Bronchial epithelial cell (primary cell): Measurements from ENCODE around the gene YIF1B. TPM values are rescaled to one million over a fixed set of nuclear protein-coding genes. Genes with fewer than 3 reads are reported as not detected.

Experiments used
- DNase-seq: peaks from one replicate; pipeline ENCODE4 v3.0.0-alpha.2; 2010; ENCODE audit warnings: low read depth
- FAIRE-seq: peaks from 2 replicates; lab custom pipeline; 2011; peaks lifted over from hg19 to GRCh38; lab: Jason Lieb, UNC
- H3K27me3 ChIP-seq: 2 replicates; pipeline ENCODE4 v1.5.1; 2011; ENCODE audit warnings: low read length; ENCODE audit not compliant: control insufficient read depth, insufficient read depth
- H3K36me3 ChIP-seq: 2 replicates; pipeline ENCODE4 v1.5.1; 2011; ENCODE audit warnings: low read length; ENCODE audit not compliant: control insufficient read depth, insufficient read depth
- H3K4me3 ChIP-seq: 2 replicates; pipeline ENCODE4 v1.5.1; 2011; ENCODE audit warnings: mild to moderate bottlenecking, low read depth, low read length, control low read depth
- total RNA-seq: library from RNA; depleted of rRNA; stranded (reverse); fragments of >200 nt; gene quantifications from 2 replicates; pipeline ENCODE4 v1.2.1, GENCODE V29; 2014
- TF ChIP-seq, protein P1 (sequence below): IDR thresholded peaks from 2 replicates; pipeline ENCODE4 v1.5.1; 2011; ENCODE audit warnings: mild to moderate bottlenecking, moderate library complexity, low read length, control low read depth, inconsistent platforms; ENCODE audit not compliant: insufficient read depth, severe bottlenecking

YIF1B gene
- total RNA-seq, 1 donor from 2014 or later = 30.0 TPM

DNA sequence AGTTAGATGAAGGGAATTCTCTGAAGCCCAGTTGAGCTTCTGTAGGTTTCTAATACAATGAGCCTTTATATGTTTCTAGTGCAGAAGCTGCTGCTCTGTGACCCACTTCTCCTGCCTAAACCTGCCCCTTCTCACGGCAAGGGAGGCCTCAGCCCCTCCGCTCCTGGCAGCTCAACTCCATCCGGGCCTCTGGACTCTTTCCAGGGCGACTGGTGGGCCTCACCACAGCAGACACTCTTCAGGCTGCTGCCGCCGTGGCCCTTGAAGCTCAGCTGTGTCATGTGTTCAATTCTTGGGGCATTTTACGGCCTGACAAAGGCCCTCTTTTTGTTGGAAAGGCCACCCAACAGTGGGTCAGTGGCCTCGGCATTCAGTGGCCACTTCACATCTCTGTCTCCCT is 21.7 kb downstream of the YIF1B start:
- FAIRE-seq = no peak
- no peak overlapping the region for H3K4me3 ChIP-seq
- no peaks in the 10 kb centered on the region for H3K27me3 ChIP-seq
- TF ChIP-seq, protein P1, sequence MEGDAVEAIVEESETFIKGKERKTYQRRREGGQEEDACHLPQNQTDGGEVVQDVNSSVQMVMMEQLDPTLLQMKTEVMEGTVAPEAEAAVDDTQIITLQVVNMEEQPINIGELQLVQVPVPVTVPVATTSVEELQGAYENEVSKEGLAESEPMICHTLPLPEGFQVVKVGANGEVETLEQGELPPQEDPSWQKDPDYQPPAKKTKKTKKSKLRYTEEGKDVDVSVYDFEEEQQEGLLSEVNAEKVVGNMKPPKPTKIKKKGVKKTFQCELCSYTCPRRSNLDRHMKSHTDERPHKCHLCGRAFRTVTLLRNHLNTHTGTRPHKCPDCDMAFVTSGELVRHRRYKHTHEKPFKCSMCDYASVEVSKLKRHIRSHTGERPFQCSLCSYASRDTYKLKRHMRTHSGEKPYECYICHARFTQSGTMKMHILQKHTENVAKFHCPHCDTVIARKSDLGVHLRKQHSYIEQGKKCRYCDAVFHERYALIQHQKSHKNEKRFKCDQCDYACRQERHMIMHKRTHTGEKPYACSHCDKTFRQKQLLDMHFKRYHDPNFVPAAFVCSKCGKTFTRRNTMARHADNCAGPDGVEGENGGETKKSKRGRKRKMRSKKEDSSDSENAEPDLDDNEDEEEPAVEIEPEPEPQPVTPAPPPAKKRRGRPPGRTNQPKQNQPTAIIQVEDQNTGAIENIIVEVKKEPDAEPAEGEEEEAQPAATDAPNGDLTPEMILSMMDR = no peak
- no peak for DNase-seq
- peaks cover 28% of the 10 kb centered on the region for H3K36me3 ChIP-seq

DNA sequence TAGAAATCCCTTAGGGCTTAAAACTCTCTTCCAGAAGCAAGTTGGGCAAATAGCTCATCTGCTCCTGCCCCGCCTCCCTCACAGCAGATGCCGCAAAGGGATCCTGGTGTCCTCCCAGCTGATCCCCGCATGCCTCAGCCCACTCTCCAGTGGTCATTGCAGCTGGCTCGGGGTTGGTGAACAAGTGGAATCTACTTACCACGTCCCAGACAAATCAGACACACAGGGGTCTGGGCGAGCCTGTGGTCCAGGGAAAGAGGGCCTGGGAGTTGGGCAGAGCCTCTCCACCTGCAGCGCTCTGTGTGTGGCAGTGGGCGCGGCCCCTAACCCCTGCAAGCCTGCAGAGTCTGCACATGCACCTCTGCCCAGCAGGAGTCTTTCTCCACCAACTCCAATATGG is 22.5 kb downstream of the YIF1B start:
- TF ChIP-seq, protein P1 = no peak
- Histone ChIP-seq H3K36me3 (peaks cover 34% of the 10 kb centered on the region), H3K4me3 (no peak overlapping the region), H3K27me3 (no peaks in the 10 kb centered on the region)
- no peak for DNase-seq
- FAIRE-seq = no peak

DNA sequence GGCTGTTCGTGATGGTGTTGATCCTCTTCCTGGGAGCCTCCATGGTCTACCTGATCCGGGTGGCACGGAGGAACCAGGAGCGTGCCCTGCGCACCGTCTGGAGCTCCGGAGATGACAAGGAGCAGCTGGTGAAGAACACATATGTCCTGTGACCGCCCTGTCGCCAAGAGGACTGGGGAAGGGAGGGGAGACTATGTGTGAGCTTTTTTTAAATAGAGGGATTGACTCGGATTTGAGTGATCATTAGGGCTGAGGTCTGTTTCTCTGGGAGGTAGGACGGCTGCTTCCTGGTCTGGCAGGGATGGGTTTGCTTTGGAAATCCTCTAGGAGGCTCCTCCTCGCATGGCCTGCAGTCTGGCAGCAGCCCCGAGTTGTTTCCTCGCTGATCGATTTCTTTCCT is 23.9 kb downstream of the YIF1B start:
- no peaks in the 10 kb centered on the region for H3K27me3 ChIP-seq
- TF ChIP-seq, protein P1 = no peak
- H3K36me3 ChIP-seq = peaks cover 42% of the 10 kb centered on the region
- H3K4me3 ChIP-seq = no peak overlapping the region
- FAIRE-seq = no peak
- no peak for DNase-seq

DNA sequence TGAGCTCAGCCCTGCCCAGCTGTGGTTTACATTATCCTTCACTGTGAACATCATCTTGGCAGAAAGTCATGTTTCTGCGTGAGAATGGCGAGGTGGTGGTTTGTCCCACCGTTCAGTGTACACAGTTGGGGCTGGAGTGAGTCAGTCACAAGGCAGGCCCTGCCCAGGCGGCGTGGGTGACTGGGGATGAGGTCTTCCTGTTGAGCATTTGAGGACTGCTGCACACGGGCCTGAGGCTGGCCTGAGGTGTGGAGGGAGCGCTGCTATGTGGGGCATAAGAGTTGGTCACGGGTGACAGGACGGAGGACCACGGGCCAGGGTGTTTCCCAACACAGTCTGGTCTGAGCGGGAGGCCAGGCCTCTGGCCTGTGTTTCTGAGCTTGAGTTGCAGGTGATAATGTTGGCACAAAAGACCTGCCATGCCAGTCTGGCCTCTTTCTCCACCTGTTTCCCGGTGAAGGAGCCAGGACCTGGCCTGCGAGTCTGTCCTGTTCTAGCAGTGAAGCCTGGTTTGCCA is 25.1 kb downstream of the YIF1B start:
- no peak overlapping the region for H3K4me3 ChIP-seq
- no peaks in the 10 kb centered on the region for H3K27me3 ChIP-seq
- H3K36me3 ChIP-seq = peaks cover 49% of the 10 kb centered on the region
- FAIRE-seq = peak; percentile 99
- TF ChIP-seq, protein P1 = no peak
- DNase-seq = peak; percentile 94

DNA sequence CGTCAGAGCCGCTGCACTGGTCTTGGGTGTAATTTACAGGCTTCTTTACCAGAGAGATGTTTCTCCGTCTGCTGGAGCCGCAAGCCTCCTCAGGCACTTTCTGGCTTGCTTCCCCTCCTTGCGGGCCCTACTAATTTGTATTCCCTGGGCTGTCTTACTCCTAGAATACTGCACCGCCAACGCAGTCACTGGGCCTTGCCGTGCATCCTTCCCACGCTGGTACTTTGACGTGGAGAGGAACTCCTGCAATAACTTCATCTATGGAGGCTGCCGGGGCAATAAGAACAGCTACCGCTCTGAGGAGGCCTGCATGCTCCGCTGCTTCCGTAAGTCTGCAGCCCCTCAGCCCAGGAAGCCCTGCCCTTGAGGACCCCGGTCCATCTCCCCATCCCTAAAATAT is 25.8 kb downstream of the YIF1B start:
- no peak overlapping the region for H3K4me3 ChIP-seq
- H3K27me3 ChIP-seq = no peaks in the 10 kb centered on the region
- H3K36me3 ChIP-seq = peaks cover 52% of the 10 kb centered on the region
- FAIRE-seq (no peak), DNase-seq (no peak)
- TF ChIP-seq, protein P1 = no peak
